ENCODE data around the gene CCDC146.
"Not testable (repeated sequence)": the region's sequence is repeated elsewhere in the genome, so short reads cannot be mapped to it uniquely, and the experiment has no call there.

Gene CCDC146

GRCh38 chr7:77121860-77122681 lies at the start of gene CCDC146:
Gene CCDC146 (plus strand): TSS chr7:77122615. CDS start chr7:77167669, 45,054 bp downstream.
- not testable (repeated sequence) for TF ChIP-seq GATA2, GATA3 (IDR thresholded peaks at IDR 0.05; ENCODE audit: low read depth, low read length)

GRCh38 chr7:77157446-77157845 lies 35.0 kb downstream of the CCDC146 start:
- TF ChIP-seq GATA2 (IDR thresholded peaks at IDR 0.05; ENCODE audit: low read depth, low read length) (no peak), GATA3 (IDR thresholded peaks at IDR 0.05; ENCODE audit: low read depth, low read length) (no peak)

- TF ChIP-seq GATA2 (IDR thresholded peaks at IDR 0.05; ENCODE audit: low read depth, low read length) (no peak), GATA3 (IDR thresholded peaks at IDR 0.05; ENCODE audit: low read depth, low read length) (no peak)
These were observed 58.7 kb downstream of the CCDC146 start for GRCh38 chr7:77181015-77181595.

- no peak for TF ChIP-seq GATA3 (IDR thresholded peaks at IDR 0.05; ENCODE audit: low read depth, low read length)
These were observed 59.3 kb downstream of the CCDC146 start for GRCh38 chr7:77181734-77182133.

GRCh38 chr7:77182261-77182660 lies 59.8 kb downstream of the CCDC146 start:
- no peak for TF ChIP-seq GATA2 (IDR thresholded peaks at IDR 0.05; ENCODE audit: low read depth, low read length)

GRCh38 chr7:77184463-77184862 lies 62.0 kb downstream of the CCDC146 start:
- TF ChIP-seq GATA2 (IDR thresholded peaks at IDR 0.05; ENCODE audit: low read depth, low read length) (no peak), GATA3 (IDR thresholded peaks at IDR 0.05; ENCODE audit: low read depth, low read length) (no peak)

GRCh38 chr7:77184990-77185389 lies 62.6 kb downstream of the CCDC146 start:
- TF ChIP-seq GATA3 (IDR thresholded peaks at IDR 0.05; ENCODE audit: low read depth, low read length): no peak
- TF ChIP-seq GATA2 (IDR thresholded peaks at IDR 0.05; ENCODE audit: low read depth, low read length): no peak

GRCh38 chr7:77185866-77186265 lies 63.5 kb downstream of the CCDC146 start:
- TF ChIP-seq GATA3 (IDR thresholded peaks at IDR 0.05; ENCODE audit: low read depth, low read length) (no peak), GATA2 (IDR thresholded peaks at IDR 0.05; ENCODE audit: low read depth, low read length) (no peak)

- TF ChIP-seq GATA3 (IDR thresholded peaks at IDR 0.05; ENCODE audit: low read depth, low read length) (no peak), GATA2 (IDR thresholded peaks at IDR 0.05; ENCODE audit: low read depth, low read length) (no peak)
These were observed 66.5 kb downstream of the CCDC146 start for GRCh38 chr7:77188731-77189437.

- no peak for TF ChIP-seq GATA3 (IDR thresholded peaks at IDR 0.05; ENCODE audit: low read depth, low read length)
- no peak for TF ChIP-seq GATA2 (IDR thresholded peaks at IDR 0.05; ENCODE audit: low read depth, low read length)
These were observed 74.7 kb downstream of the CCDC146 start for GRCh38 chr7:77197141-77197540.

GRCh38 chr7:77199013-77199966 lies 76.9 kb downstream of the CCDC146 start, which contains the start of gene FGL2:
Gene FGL2 (minus strand): TSS chr7:77199819. CDS start chr7:77199793, 26 bp downstream.
- TF ChIP-seq GATA2 (IDR thresholded peaks at IDR 0.05; ENCODE audit: low read depth, low read length): no peak
- TF ChIP-seq GATA3 (IDR thresholded peaks at IDR 0.05; ENCODE audit: low read depth, low read length): no peak

GRCh38 chr7:77200542-77200941 lies 78.1 kb downstream of the CCDC146 start:
- TF ChIP-seq GATA3 (IDR thresholded peaks at IDR 0.05; ENCODE audit: low read depth, low read length): no peak
- no peak for TF ChIP-seq GATA2 (IDR thresholded peaks at IDR 0.05; ENCODE audit: low read depth, low read length)

- TF ChIP-seq GATA3 (IDR thresholded peaks at IDR 0.05; ENCODE audit: low read depth, low read length): no peak
- no peak for TF ChIP-seq GATA2 (IDR thresholded peaks at IDR 0.05; ENCODE audit: low read depth, low read length)
These were observed 80.1 kb downstream of the CCDC146 start for GRCh38 chr7:77202481-77202976.

All from SH-SY5Y (cell line).